H1 (cell line): ENCODE measurements around the gene RPS18. TPM values are rescaled to one million over a fixed set of nuclear protein-coding genes. Genes with fewer than 3 reads are reported as not detected.

Experiments used
- CTCF ChIA-PET: fragments of 300-600 bp; sonication (Branson Sonifier 250); formaldehyde crosslinking; loops from one replicate; lab custom pipeline; 2021; ENCODE audit not compliant: partially characterized antibody; lab: Charles Lee
- POLR2A ChIA-PET: fragments of 300-600 bp; sonication (Branson Sonifier 250); formaldehyde crosslinking; loops from one replicate; lab custom pipeline; 2021; ENCODE audit warnings: inconsistent platforms; ENCODE audit not compliant: partially characterized antibody; lab: Charles Lee
- DNase-seq, 2 experiments: peaks; one replicate each; pipeline versions ENCODE4 v3.0.0 to v3.0.0-alpha.2; 2010 to 2022; ENCODE audit warnings: low spot score in 2 of 2, low read depth in 1 of 2, mixed read lengths in 1 of 2
- FAIRE-seq: peaks from 2 replicates; lab custom pipeline; 2011; peaks lifted over from hg19 to GRCh38; lab: Jason Lieb, UNC
- H2AFZ ChIP-seq: 2 replicates; pipeline ENCODE4 v1.8.1; 2012; ENCODE audit warnings: low read length, inconsistent platforms
- H2AK5ac ChIP-seq: 2 replicates; pipeline ENCODE4 v1.6.1; 2013; ENCODE audit warnings: low read depth, low read length
- H2BK120ac ChIP-seq: replicated peaks from 2 replicates; pipeline ENCODE3; 2013; ENCODE audit warnings: low read depth, low read length, inconsistent platforms
- H2BK12ac ChIP-seq: 2 replicates; pipeline ENCODE4 v1.6.1; 2013; ENCODE audit warnings: low read depth, low read length
- H2BK15ac ChIP-seq: 2 replicates; pipeline ENCODE4 v1.6.1; 2013; ENCODE audit warnings: low read length
- H2BK20ac ChIP-seq: 2 replicates; pipeline ENCODE4 v1.6.1; 2013; ENCODE audit warnings: low read length
- H2BK5ac ChIP-seq: 2 replicates; pipeline ENCODE4 v1.6.1; 2013; ENCODE audit warnings: low read depth, low read length
- H3K14ac ChIP-seq: 2 replicates; pipeline ENCODE4 v1.6.1; 2013; ENCODE audit warnings: inconsistent platforms; ENCODE audit not compliant: insufficient read length
- H3K18ac ChIP-seq: 2 replicates; pipeline ENCODE4 v1.6.1; 2013; ENCODE audit warnings: low read length; ENCODE audit errors: extremely low read depth
- H3K23ac ChIP-seq: 2 replicates; pipeline ENCODE4 v1.6.1; 2013; ENCODE audit warnings: inconsistent platforms; ENCODE audit not compliant: insufficient read length
- H3K23me2 ChIP-seq: 2 replicates; pipeline ENCODE4 v1.6.1; 2013; ENCODE audit warnings: low read depth, low read length
- H3K27ac ChIP-seq: 2 replicates; pipeline ENCODE4 v1.6.1; 2011; ENCODE audit warnings: low read depth, low read length, inconsistent platforms
- H3K27me3 ChIP-seq, 4 experiments: replicated peaks in 1 of 4; 1 replicate in 1 of 4; 2 replicates in 3 of 4; pipeline versions ENCODE4 v1.6.1 to v1.8.1; 2011 to 2013; ENCODE audit warnings: low read length in 3 of 4, mild to moderate bottlenecking in 3 of 4, inconsistent platforms in 2 of 4, mixed read lengths in 2 of 4, moderate library complexity in 1 of 4; ENCODE audit not compliant: control insufficient read depth in 3 of 4, insufficient read depth in 3 of 4; ENCODE audit errors: extremely low read depth in 1 of 4
- H3K36me3 ChIP-seq, 4 experiments: 2 replicates each; pipeline versions ENCODE4 v1.6.1 to v1.8.1; 2011 to 2013; ENCODE audit warnings: mild to moderate bottlenecking in 4 of 4, low read length in 3 of 4, moderate library complexity in 2 of 4, control low read depth in 1 of 4, inconsistent platforms in 1 of 4; ENCODE audit not compliant: insufficient read depth in 4 of 4, control insufficient read depth in 2 of 4
- H3K4ac ChIP-seq: replicated peaks from 2 replicates; pipeline ENCODE3; 2013; ENCODE audit warnings: low read length, low read depth, mixed read lengths, inconsistent platforms; ENCODE audit not compliant: insufficient read length
- H3K4me1 ChIP-seq, 4 experiments: replicated peaks in 1 of 4; 1 replicate in 1 of 4; 2 replicates in 3 of 4; pipeline versions ENCODE4 v1.6.1 to v1.8.1; 2011 to 2013; ENCODE audit warnings: low read length in 3 of 4, inconsistent platforms in 2 of 4, mixed read lengths in 1 of 4; ENCODE audit not compliant: insufficient read depth in 4 of 4, control insufficient read depth in 3 of 4
- H3K4me2 ChIP-seq, 2 experiments: 2 replicates each; pipeline versions ENCODE4 v1.6.1 to v1.8.1; 2011 to 2013; ENCODE audit warnings: low read depth in 2 of 2, low read length in 2 of 2, control low read depth in 1 of 2, inconsistent platforms in 1 of 2, mild to moderate bottlenecking in 1 of 2; ENCODE audit not compliant: insufficient read depth in 1 of 2
- H3K4me3 ChIP-seq, 4 experiments: fragments of 200-600, 300-600 bp in 1 of 4; sonication (generic), shearing (Covaris generic), sonication (Bioruptor Twin) in 1 of 4; 2 replicates each; pipeline versions ENCODE4 v1.5.1 to v1.8.1; 2011 to 2016; ENCODE audit warnings: low read length in 4 of 4, low read depth in 3 of 4, control low read depth in 2 of 4, inconsistent platforms in 2 of 4, mild to moderate bottlenecking in 2 of 4, mixed read lengths in 1 of 4, moderate library complexity in 1 of 4; ENCODE audit not compliant: insufficient read depth in 2 of 4; ENCODE audit errors: extremely low read depth in 1 of 4
- H3K56ac ChIP-seq: replicated peaks from 2 replicates; pipeline ENCODE3; 2013; ENCODE audit warnings: low read depth, mild to moderate bottlenecking, mixed read lengths, low read length, inconsistent platforms; ENCODE audit not compliant: insufficient read length
- H3K79me1 ChIP-seq: 2 replicates; pipeline ENCODE4 v1.6.1; 2013; ENCODE audit warnings: low read depth, low read length, control low read depth
- H3K79me2 ChIP-seq, 2 experiments: 2 replicates each; pipeline versions ENCODE4 v1.6.1 to v1.8.1; 2012 to 2013; ENCODE audit warnings: low read length in 2 of 2, mild to moderate bottlenecking in 2 of 2, inconsistent platforms in 1 of 2; ENCODE audit not compliant: insufficient read depth in 2 of 2, control insufficient read depth in 1 of 2
- H3K9ac ChIP-seq, 4 experiments: replicated peaks in 1 of 4; 1 replicate in 1 of 4; 2 replicates in 3 of 4; pipeline versions ENCODE4 v1.6.1 to v1.8.1; 2011 to 2013; ENCODE audit warnings: low read depth in 3 of 4, low read length in 3 of 4, control low read depth in 2 of 4, mild to moderate bottlenecking in 2 of 4, moderate library complexity in 2 of 4, inconsistent platforms in 1 of 4; ENCODE audit errors: extremely low read depth in 1 of 4
- H3K9me3 ChIP-seq, 2 experiments: 2 replicates each; pipeline versions ENCODE4 v1.6.1 to v1.8.1; 2012 to 2013; ENCODE audit warnings: mild to moderate bottlenecking in 2 of 2, moderate library complexity in 2 of 2, control low read depth in 1 of 2, inconsistent platforms in 1 of 2, low read depth in 1 of 2, low read length in 1 of 2, mixed read lengths in 1 of 2; ENCODE audit not compliant: insufficient read depth in 2 of 2
- H4K20me1 ChIP-seq, 2 experiments: replicated peaks in 1 of 2; 2 replicates each; pipeline versions ENCODE3 to v1.8.1; 2011 to 2013; ENCODE audit warnings: inconsistent platforms in 2 of 2, low read length in 2 of 2, mild to moderate bottlenecking in 1 of 2; ENCODE audit not compliant: insufficient read depth in 2 of 2, control insufficient read depth in 1 of 2
- H4K5ac ChIP-seq: 2 replicates; pipeline ENCODE4 v1.6.1; 2013; ENCODE audit warnings: low read length, low read depth, mixed read lengths, inconsistent platforms; ENCODE audit not compliant: insufficient read length
- H4K8ac ChIP-seq: 2 replicates; pipeline ENCODE4 v1.8.0; 2013; ENCODE audit warnings: mild to moderate bottlenecking, moderate library complexity, low read length, inconsistent platforms; ENCODE audit not compliant: insufficient read depth; ENCODE audit errors: extremely low read depth
- H4K91ac ChIP-seq: replicated peaks from 2 replicates; pipeline ENCODE3; 2013; ENCODE audit warnings: low read length, mixed read lengths, inconsistent platforms; ENCODE audit not compliant: insufficient read length
- GTF2F1 ChIP-seq: IDR thresholded peaks from 2 replicates; pipeline ENCODE4 v1.6.1; 2012; ENCODE audit warnings: low read depth, low read length, improper control_type of control experiment, borderline replicate concordance
- POU5F1 ChIP-seq: IDR thresholded peaks from 2 replicates; pipeline ENCODE4 v1.6.1; 2011; ENCODE audit warnings: low read depth, mild to moderate bottlenecking, low read length, moderate library complexity
- RAD21 ChIP-seq, 2 experiments: IDR thresholded peaks in 1 of 2; conservative IDR thresholded peaks in 1 of 2; 2 replicates each; pipeline ENCODE4 v1.6.1; 2011; ENCODE audit warnings: low read depth in 2 of 2, low read length in 2 of 2, improper control_type of control experiment in 1 of 2, inconsistent platforms in 1 of 2, mild to moderate bottlenecking in 1 of 2, moderate library complexity in 1 of 2
- TEAD4 ChIP-seq: IDR thresholded peaks from 2 replicates; pipeline ENCODE4 v1.6.1; 2012; ENCODE audit warnings: low read depth, low read length, inconsistent platforms, mixed read lengths
- WGBS, 2 experiments: shearing (Covaris generic) in 1 of 2; methylation state at CpG; one replicate each; pipeline versions ENCODE4 v1.1.6 to v1.1.7; 2013 to 2015; ENCODE audit warnings: low lambda C conversion rate in 2 of 2, mixed read lengths in 2 of 2, inconsistent platforms in 1 of 2, low coverage in 1 of 2, missing lambda C conversion rate in 1 of 2; ENCODE audit not compliant: insufficient replicate concordance in 2 of 2, insufficient coverage in 1 of 2, insufficient read length in 1 of 2; ENCODE audit errors: extremely low coverage in 1 of 2, missing lambda C conversion rate in 1 of 2; 5-methylcytosine and 5-hydroxymethylcytosine counted together
- polyA plus RNA-seq, 7 experiments: library from polyadenylated mRNA; depleted of rRNA in 3 of 7; stranded (reverse) in 5 of 7; unstranded in 2 of 7; fragments of >200 nt in 5 of 7; fragments of 200-250 nt in 2 of 7; gene quantifications; 1 replicate in 5 of 7; 2 replicates in 1 of 7; 4 replicates in 1 of 7; pipeline versions ENCODE4 v1.2.1 to v1.2.3, GENCODE V29; 2011 to 2013; ENCODE audit warnings: missing spikeins in 2 of 7, mixed read lengths in 2 of 7
- total RNA-seq: library from RNA; stranded (reverse); fragmentation: NEBNext Ultra II Directional; extraction: Animal tissue kit (Norgen Biotek cat#: 25700); gene quantifications from 2 replicates; pipeline ENCODE4 v1.2.1, GENCODE V29; 2021
- TF ChIP-seq, protein P1 (sequence below), 3 experiments: IDR thresholded peaks; 1 replicate in 2 of 3; 2 replicates in 1 of 3; pipeline versions ENCODE4 v1.5.1 to v1.6.1; 2011; ENCODE audit warnings: low read length in 3 of 3, mild to moderate bottlenecking in 3 of 3, inconsistent platforms in 2 of 3, low read depth in 1 of 3, moderate library complexity in 1 of 3; ENCODE audit not compliant: insufficient read depth in 1 of 3; ENCODE audit errors: control extremely low read depth in 1 of 3
- TF ChIP-seq, protein P2 (sequence below): IDR thresholded peaks from 2 replicates; pipeline ENCODE4 v1.6.1; 2012; ENCODE audit warnings: low read length, inconsistent platforms

The RPS18 gene
- total and polyA plus RNA-seq, 2 of the 8 experiments (the other 6 are each of a cell fraction or from before 2014, with no cell fraction given), result 2,796 to 7,099 TPM

DNA sequence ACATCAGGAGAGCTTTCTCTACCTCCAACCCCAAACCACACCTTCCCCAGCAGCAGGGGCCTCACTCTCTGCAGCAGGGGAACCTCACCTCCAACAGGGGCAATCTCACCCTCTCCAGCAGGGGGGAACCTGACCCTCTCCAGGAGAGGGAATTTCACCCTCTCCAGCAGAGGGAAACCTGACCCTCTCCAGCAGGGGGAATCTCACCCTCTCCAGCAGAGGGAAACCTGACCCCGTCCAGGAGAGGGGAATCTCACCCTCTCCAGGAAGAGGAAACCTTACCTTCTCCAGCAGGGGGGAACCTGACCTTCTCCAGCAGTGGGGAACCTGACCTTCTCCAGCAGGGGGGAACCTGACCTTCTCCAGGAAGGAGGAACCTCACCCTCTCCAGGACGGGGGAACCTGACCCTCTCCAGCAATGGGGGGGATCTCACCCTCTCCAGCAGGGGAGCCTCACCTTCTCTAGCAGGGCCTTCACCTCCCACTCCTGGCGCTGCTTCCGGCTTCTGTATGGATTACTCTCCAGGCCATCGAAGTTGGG is 8.2 kb downstream of the RPS18 start:
- H2AK5ac ChIP-seq, result no peak overlapping the region
- H3K4me3 ChIP-seq, result no peak overlapping the region
- H2BK12ac ChIP-seq, result no peak overlapping the region
- peak in 1 of 2 experiments; percentile 64 for DNase-seq
- H3K14ac ChIP-seq, result no peak overlapping the region
- H2AFZ ChIP-seq, result no peak overlapping the region
- no peak overlapping the region for H4K91ac ChIP-seq
- CTCF ChIA-PET, result interaction anchor here (0.6 to 8.0 kb wide), 12 partner anchors 9 to 106 kb away, joined by 3 to 81 read pairs (median 3); partner anchors contain the start of genes PFDN6, RGL2, RPS18 and TAPBP
- no peak overlapping the region for H2BK20ac ChIP-seq
- no peak overlapping the region for H3K56ac ChIP-seq
- H2BK15ac ChIP-seq, result no peak overlapping the region
- H2BK120ac ChIP-seq, result no peak overlapping the region
- H3K23me2 ChIP-seq, result peaks cover 8% of the 10 kb centered on the region
- TF ChIP-seq, protein P1, sequence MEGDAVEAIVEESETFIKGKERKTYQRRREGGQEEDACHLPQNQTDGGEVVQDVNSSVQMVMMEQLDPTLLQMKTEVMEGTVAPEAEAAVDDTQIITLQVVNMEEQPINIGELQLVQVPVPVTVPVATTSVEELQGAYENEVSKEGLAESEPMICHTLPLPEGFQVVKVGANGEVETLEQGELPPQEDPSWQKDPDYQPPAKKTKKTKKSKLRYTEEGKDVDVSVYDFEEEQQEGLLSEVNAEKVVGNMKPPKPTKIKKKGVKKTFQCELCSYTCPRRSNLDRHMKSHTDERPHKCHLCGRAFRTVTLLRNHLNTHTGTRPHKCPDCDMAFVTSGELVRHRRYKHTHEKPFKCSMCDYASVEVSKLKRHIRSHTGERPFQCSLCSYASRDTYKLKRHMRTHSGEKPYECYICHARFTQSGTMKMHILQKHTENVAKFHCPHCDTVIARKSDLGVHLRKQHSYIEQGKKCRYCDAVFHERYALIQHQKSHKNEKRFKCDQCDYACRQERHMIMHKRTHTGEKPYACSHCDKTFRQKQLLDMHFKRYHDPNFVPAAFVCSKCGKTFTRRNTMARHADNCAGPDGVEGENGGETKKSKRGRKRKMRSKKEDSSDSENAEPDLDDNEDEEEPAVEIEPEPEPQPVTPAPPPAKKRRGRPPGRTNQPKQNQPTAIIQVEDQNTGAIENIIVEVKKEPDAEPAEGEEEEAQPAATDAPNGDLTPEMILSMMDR (IDR thresholded peaks at IDR 0.05; ENCODE audit: control extremely low read depth in 1 of 3, insufficient read depth in 1 of 3, low read depth in 1 of 3, low read length in 3 of 3), result peak in 2 of 3 experiments; percentile 80 to 99; a peak in 3 of 4 replicates
- no peak for TF ChIP-seq POU5F1
- peak; percentile 58 to 67 for TF ChIP-seq RAD21 (IDR thresholded peaks at IDR 0.05 in 1 of 2, conservative IDR thresholded peaks at IDR 0.05 in 1 of 2; ENCODE audit: low read depth in 2 of 2, low read length in 2 of 2)
- TF ChIP-seq GTF2F1, result no peak
- TF ChIP-seq, protein P2, sequence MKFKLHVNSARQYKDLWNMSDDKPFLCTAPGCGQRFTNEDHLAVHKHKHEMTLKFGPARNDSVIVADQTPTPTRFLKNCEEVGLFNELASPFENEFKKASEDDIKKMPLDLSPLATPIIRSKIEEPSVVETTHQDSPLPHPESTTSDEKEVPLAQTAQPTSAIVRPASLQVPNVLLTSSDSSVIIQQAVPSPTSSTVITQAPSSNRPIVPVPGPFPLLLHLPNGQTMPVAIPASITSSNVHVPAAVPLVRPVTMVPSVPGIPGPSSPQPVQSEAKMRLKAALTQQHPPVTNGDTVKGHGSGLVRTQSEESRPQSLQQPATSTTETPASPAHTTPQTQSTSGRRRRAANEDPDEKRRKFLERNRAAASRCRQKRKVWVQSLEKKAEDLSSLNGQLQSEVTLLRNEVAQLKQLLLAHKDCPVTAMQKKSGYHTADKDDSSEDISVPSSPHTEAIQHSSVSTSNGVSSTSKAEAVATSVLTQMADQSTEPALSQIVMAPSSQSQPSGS, result no peak
- peak; percentile 28; the same call in 1 of the 2 replicates for TF ChIP-seq TEAD4
- TF ChIP-seq, all 59 proteins: peak for 3
- Histone ChIP-seq H3K4me1 (peaks cover 0 to 15% (median 6%) of the 10 kb centered on the region in 4 experiments; a peak in 6 of 7 replicates), H3K9ac (no peak overlapping the region), H4K5ac (no peak overlapping the region), H4K20me1 (peaks cover 5 to 6% of the 10 kb centered on the region in 2 experiments), H3K23ac (no peak overlapping the region), H3K27me3 (no peaks in the 10 kb centered on the region), H3K4ac (no peak overlapping the region), H3K79me2 (peaks cover 0 to 4% of the 10 kb centered on the region in 2 experiments; a peak in 2 of 4 replicates), H3K18ac (no peak overlapping the region), H3K9me3 (no peaks in the 10 kb centered on the region), H2BK5ac (peak overlapping the region; percentile 45; the same call in 1 of the 2 replicates), H4K8ac (no peak overlapping the region), H3K4me2 (no peak overlapping the region; a peak in 1 of 4 replicates), H3K79me1 (no peaks in the 10 kb centered on the region), H3K36me3 (peaks cover 6 to 34% (median 21%) of the 10 kb centered on the region in 4 experiments; a peak in 7 of 8 replicates), H3K27ac (no peak overlapping the region)
- 76% methylated on average over 4 of the region's 5 CpGs; no CpG with 5 or more reads in 1 of the 2 experiments for WGBS, 2 experiments
- POLR2A ChIA-PET, result interaction anchor here (0.9 to 12.0 kb wide), 6 partner anchors 8 to 310 kb away, joined by 3 to 337 read pairs (median 12); partner anchors contain the start of genes PFDN6, RGL2, RPS18 and VPS52
- FAIRE-seq, result no peak
